Stimulated activated naive CD8-positive, alpha-beta T cell treated with anti-CD3 and anti-CD28 coated beads, Interleukin-15, Interleukin-2, amounts not matched to agents 100 U/mL and 50 U/mL, for 24 hours (primary cell): ENCODE results near the gene GNG10.
"Not testable (repeated sequence)": the region's sequence is repeated elsewhere in the genome, so short reads cannot be mapped to it uniquely, and the experiment has no call there.

ENCODE experiments used
- ATAC-seq: fragments of 150-1000 bp; cut with Tn5 transposase; one replicate; pipeline ENCODE4 v1.10.0; 2021
- DNase-seq: peaks from one replicate; pipeline ENCODE4 v3.0.0; 2021

The GNG10 gene

DNA sequence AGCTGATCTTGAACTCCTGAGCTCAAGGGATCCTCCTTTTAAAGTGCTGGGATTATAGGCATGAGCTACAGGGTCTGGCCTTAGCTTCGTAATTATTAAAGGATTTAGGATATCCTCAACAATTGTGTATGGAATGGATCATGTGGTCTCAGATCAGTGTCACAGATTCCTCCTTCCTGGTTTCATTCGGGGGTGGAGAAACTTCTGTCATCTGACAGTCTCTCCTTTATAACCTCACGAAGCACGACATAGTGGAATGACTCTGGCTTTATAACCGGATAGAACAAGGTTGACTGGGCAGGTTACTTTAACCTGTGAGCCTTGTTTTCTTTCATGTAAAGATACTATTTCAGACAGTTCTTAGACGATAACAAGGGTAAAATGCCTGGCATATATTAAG, 4.4 kb upstream of the GNG10 start:
- DNase-seq (no peak), ATAC-seq (no peak)

DNA sequence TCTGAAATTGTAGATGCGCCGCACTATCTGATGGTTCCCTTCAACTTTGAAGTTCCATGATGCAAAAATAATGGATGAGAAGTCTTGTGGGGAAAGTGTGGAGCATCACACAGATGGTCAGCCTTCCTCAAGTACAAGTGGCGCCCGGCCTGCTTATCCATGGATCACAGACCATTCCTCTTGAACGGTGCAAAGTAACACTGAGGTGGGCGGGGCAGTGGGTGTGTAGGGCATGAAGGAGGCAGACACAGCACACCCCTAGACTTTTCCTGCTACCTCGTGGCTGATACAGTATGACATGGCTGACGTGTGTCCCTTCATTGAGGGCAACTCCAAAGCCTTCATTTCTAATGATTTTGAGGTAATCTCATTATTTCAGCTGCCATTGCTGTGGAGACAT, 2.5 kb upstream of the GNG10 start:
- ATAC-seq (no peak), DNase-seq (no peak)

GRCh38 chr9:111659691-111660090, 1.7 kb upstream of the GNG10 start:
- ATAC-seq, result no peak
- no peak for DNase-seq

GRCh38 chr9:111661802-111662521, 557 bp downstream of the GNG10 start:
- ATAC-seq (peak; percentile 5), DNase-seq (peak; percentile 39)

GRCh38 chr9:111662576-111663300, 1.3 kb downstream of the GNG10 start:
- ATAC-seq, result no peak
- DNase-seq, result no peak

DNA sequence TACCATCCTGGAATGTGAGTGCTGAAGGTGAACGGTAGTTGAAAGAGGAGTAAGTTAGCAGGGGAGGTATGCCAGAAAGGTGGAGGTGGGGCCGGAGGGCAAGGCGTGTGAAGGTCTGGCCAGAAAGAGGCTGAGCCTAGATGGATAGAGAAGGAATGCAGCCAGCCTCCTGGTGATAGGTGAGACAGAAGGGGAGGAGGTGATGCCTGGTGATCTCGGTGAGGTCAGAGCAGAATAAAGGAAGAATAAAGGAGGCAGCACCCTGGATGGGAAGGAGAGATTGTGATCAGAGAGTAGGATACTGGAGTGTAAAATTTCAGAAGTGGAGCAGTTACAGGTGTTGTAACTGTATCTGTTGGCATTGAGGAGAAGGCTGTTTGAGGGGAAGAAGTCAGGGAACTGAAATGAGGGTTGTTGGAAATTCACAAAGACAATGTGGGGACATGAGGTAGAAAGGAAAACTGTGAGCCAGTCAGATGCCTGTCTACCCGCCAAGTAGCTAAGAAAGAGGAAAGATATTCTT, 2.0 kb downstream of the GNG10 start:
- ATAC-seq, result no peak
- no peak for DNase-seq

- no peak for ATAC-seq
- no peak for DNase-seq
Measured at GRCh38 chr9:111668026-111668573, 6.7 kb downstream of the GNG10 start.

GRCh38 chr9:111668601-111669000, 7.2 kb downstream of the GNG10 start:
- not testable (repeated sequence) for DNase-seq, ATAC-seq

DNA sequence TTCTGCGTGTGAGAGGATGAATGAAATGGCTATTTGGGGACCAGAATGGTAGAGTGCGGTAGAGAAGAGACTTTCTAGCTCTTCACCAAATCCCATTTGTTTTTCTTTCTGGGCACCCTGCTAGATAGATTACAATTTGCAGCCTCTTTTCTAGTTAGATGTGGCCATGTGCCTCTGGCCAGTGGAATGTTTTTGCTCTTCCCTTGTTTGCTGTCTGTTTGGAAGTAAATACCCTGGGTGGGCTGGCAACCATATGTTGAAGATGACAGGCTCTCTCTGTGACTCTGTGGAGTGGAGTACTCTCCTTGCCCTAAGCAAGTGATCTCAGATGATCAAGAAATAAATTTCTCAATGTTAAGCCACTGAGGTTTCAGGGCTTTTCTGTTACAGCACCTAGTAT, 12.9 kb downstream of the GNG10 start:
- DNase-seq (no peak), ATAC-seq (no peak)

DNA sequence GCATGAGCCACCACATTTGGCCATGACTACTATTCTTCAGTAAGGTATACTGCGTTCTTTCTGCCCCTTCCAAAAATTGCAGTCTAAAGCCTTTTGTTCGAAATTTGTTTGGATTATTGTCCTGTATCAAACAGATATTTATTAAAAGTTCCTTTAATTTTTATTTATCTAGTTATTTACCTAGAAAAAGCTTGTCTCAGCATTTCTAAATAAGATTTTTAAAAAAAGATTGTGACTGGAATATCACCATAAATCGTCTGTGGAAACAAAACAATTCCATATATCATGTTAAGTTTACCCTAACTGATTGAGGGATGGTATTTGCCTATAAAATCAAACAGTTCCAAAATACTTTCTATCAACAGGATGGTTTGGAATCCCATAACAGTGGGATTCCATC, 14.7 kb downstream of the GNG10 start:
- ATAC-seq (no peak), DNase-seq (no peak)

GRCh38 chr9:111678293-111678692, 16.9 kb downstream of the GNG10 start:
- no peak for ATAC-seq
- DNase-seq, result no peak

DNA sequence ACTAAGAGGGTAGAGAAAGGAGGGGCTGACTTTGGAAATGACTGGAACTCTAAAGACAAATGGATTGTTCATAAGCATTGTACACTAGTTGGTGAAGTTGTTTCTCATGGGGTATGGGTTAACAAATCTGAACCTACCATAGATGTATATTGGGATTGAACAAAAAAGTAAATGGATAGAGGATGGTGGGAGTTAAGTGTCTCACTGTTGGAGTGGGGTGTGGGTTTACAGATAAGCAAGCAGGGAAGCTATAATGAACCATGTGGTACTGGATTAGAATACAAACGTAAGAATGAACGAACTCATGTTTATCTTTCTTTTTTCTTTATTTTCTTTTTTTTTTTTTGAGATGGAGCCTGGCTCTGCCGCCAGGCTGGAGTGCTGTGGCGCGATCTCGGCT, 17.8 kb downstream of the GNG10 start:
- no peak for DNase-seq
- ATAC-seq, result no peak

- no peak for DNase-seq
- no peak for ATAC-seq
Measured at GRCh38 chr9:111683392-111683791, 22.0 kb downstream of the GNG10 start.

- DNase-seq (no peak), ATAC-seq (peak; percentile 36)
Measured at GRCh38 chr9:111691672-111692329, 30.4 kb downstream of the GNG10 start.

GRCh38 chr9:111696796-111697195, 35.4 kb downstream of the GNG10 start:
- ATAC-seq (no peak), DNase-seq (no peak)

DNA sequence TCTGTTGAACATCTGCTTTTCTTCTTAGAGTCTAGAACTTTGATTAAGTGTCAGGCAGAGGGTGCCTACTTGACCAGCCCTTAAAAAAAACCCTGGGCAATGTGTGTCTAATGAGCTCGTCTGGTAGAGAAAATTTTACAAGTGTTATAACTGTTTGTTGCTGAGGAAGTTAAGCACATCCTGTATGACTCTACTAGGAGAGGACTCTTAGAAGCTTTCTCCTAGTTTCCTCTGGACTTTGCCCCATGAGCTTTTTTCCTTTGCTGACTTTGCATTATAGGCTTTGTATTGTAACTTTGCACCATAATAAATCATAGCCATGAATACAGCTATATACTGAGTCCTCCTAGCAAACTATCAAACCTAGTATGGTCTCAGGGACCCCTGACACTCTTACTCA, 39.4 kb downstream of the GNG10 start:
- ATAC-seq (no peak), DNase-seq (no peak)

DNA sequence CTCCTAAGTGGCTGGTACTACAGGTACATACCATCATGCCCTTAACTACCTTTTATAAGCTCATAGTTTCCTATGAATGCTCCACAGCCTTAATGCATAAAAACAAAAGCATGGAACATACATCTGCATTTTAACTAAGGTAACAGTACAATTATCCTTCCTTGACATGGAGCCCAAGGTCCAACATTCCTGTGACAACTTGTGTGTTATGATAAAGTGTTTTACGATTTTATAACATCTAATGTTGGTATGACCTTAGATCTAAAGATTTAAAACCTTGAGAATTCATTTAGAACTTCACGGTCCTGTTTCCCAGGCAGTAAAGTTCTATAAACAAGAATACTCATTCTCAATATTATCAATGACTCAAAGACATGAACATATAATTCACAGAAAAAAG, 43.1 kb downstream of the GNG10 start:
- no peak for DNase-seq
- no peak for ATAC-seq

- DNase-seq (no peak), ATAC-seq (no peak)
Measured at GRCh38 chr9:111711548-111711947, 50.1 kb downstream of the GNG10 start.

DNA sequence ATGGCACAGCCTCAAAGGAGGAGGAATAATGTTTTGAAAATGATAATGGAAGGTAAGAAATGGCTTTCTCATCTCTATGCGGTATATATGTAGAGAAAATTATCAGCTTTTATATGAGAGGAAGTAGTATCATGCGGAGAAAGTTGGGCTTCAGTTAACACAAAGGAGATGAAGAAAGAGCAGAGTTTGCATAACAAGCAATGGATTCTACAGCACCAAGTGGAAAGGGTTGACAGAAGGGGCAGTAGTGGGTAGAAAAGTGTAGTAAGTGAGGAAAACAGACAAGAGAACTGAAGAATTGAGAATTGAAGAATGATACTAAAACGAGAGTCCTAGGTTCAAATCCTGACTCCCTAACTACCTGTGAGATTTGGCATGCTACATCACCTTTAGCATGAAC, 51.0 kb downstream of the GNG10 start:
- DNase-seq (no peak), ATAC-seq (no peak)

- no peak for ATAC-seq
- DNase-seq, result no peak
Measured at GRCh38 chr9:111715471-111715870, 54.1 kb downstream of the GNG10 start.

DNA sequence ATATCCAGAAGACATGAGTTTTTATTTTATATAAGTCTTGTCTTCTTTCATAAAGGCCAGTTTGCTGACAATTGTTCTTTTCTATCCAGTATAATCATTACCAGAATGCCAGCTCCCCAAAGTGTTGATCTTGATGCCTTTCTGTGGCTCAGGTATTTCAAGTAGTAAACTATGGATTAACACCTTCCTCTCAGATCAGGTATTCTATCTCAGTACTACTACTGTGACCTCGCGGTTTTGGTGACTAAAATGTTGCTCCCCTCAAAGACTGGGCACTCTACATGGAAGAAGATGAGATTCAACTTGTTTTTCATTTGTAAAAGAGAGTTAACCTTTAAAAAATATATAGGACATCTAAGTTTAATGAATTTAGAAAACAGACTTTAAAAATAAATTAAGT, 58.1 kb downstream of the GNG10 start:
- DNase-seq, result no peak
- no peak for ATAC-seq
